COLO829 (cell line): ENCODE results near the gene PPP2R2C.

Experiments used
- DNase-seq: peaks from one replicate; pipeline ENCODE4 v3.0.0; 2012; ENCODE audit warnings: low spot score

The PPP2R2C gene

DNA sequence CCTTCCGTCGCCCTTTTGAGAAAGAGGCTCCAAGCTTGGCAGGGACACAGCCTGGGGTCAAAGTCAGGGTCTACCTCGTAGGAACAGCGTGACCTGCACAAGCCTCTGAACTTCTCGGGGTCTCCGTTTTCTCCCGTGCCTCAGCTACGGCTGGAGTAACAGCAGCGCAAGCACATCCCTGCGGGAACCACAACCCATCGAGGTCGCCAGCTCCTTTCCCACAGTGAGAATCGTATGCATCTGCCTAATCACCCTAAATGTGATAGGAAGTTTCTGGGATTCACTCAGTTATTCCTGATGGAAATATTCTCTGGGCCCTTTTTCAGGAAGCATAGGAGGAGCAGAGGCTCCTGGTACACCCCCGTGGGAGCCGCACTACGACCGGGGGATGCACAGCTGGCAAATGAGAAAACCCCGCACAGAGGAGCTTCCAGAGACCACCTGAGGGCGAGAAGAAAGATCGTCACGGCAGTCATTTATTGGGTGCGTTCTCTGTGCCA lies 24.7 kb downstream of the PPP2R2C start:
- DNase-seq, result no peak

DNA sequence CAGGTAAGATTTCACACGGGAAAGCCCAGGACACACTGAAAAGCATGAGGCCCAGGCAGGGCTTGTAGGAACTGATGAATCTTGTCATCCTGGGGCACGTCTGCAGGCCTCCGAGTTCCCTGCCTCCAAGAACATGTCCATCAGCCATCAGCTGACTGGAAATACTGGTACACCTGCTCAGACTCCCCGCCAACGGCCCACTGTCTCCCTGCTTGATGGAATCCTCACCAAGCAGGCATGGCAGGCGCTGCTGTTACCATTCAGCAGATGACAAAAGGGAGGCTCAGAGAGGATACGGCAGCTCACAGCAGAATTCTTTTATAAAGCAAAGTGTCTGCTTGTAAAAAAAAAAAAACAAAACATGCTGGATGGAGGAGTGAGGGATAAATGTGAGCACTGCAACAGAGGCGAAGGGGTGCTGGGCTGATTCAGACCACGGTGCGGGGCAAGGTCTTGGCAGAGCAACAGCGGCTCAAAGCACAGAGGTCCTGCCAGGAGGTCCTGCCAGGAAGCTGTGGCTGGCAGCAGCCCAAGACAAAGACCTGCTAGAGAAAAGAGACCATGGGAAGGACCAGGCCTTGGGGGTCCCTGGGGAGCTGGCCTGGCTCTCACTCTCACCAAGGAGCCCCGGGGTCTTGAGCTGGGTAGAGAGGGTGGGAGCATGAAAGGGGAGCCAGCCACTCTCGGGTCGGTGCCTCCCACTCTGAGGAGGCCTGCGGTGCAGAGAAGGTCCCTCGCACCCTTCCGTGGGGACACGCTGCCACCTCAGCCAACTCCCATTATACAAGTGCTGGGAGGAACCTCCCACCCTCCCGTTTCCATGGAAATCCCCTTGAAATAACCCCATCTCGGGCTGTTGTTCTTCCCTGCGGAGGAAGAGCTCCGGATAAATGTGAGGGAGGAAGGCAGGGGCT lies 25.6 kb downstream of the PPP2R2C start:
- no peak for DNase-seq

DNA sequence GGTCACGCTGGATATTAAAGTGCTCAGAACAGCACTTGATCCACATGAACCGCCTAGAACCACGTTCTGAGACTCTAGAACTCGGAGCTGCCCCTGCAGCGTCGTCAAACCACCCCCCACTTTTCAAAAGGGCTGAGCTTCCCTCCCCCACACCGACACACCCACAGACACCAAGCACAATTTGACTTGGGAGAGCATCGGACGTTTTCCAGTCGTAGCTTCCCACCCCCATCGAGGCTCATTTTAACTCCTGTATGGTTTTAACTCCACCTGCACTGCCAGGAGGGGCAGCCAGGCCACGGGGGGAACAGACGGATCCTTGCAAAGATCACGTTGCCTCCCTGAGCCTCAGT lies 26.3 kb downstream of the PPP2R2C start:
- DNase-seq, result no peak

DNA sequence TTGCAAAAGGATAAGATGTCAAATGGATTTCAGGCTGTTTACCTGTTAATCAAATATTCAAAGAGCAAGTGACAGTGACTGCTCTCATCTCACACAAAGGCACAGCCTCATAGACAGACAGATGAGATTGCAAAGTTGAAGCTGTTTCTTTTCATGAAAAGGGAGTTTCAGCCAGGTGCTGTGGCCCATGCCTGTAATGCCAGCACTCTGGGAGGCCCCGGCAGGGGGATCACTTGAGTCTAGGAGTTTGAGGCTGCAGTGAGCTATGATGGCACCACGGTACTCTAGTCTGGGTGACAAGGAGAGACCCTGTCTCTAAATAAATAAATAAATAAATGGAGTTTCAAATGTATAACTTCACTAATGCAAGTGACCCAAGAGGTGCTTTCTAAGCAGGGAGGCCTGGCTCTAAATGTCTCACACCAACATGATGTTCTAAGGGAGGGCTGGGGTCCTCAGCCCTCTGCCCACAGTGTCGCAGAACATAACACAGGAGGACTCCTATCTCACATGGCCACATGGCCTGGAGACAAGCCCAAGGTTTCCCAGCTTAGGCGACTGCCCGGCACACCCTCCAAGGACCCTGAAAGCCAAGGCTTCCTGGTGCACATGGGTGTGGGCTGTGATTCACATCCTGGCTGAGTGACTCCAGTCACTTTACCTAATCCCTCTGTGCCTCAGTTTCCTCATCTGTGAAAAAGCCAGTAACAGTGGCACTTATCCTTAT lies 26.8 kb downstream of the PPP2R2C start:
- DNase-seq, result no peak

DNA sequence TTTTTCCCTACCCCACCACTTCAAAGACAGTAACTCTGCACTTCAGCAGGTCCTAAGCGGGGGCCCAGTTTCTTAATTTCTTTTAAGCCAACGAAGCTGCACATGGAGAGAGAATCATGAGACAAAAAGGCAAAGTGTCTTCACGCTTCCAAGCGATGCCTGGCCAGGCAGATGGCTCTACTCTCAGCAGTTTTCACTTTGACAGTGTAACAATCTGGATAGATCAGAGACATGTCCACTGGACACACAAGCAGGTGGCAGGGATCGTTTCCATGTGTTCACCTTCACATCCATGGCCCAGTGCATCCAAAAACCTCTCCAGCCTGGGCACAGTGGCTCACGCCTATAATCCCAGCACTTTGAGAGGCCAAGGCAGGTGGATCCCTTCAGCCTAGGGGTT lies 27.8 kb downstream of the PPP2R2C start:
- no peak for DNase-seq

DNA sequence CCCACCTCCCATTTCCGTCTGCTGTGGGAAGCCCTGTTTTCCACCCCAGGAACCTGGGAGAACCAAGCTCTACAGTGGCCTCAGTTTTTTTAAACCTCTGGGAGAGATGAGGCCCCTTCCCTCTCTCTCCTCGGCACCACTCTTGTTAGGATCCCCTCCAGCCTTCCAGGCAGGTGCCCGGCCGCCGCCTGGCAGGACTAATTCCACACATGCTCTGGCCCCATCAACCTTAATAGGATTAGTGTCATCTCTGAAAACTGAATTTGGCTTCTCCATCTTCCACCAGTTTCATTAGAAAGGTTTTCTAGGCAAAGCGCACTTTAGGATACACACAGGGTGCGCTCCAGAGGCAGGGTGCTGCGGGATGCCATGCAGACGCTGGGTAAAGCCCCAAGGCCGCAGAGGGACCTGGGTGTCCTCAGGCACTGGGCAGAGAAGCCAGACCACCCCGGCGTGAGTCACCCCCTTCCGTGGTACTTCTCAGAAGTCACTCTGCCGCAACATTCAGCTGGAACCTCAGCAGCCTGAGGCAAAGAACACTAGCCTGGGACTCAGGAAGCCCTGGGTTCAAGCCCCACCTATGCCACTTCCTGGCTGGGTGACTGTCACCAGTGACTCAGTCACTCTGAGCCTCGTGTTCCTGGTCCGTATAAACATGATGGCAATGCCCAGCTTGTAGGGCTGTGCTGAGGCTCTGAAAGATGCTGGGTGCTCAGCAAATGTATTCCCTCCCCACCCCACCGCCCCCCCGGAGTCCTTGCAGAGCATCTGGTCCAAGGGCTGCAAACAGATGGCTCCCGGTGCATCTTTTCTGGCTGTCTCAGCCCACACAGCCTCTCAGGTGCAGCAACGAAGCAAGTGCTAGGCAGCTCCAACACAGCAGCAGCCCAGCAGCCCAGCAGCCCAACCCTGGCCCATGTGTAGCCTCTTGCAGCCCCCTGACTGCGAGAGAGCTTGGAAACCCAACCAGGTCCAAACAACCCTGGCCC lies 29.1 kb downstream of the PPP2R2C start:
- DNase-seq, result no peak

DNA sequence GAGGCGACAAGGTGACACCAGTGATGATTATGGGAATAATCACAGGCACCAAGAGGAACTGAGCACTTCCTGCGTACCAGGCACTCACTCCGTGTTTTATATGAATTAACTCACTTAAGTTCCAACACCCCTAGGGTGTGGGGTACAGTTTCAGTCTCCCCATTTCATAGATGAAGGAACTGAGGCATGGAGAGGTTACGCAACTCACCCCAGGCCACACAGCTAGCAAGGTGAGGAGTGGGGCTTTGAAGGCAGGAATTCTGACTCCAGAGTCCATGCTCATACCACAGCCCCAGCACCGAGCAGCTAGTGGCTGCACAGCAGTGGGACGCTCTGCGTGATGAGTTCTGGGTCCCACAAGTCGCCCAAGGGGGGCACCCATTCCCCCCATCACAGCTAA lies 29.9 kb downstream of the PPP2R2C start:
- no peak for DNase-seq

DNA sequence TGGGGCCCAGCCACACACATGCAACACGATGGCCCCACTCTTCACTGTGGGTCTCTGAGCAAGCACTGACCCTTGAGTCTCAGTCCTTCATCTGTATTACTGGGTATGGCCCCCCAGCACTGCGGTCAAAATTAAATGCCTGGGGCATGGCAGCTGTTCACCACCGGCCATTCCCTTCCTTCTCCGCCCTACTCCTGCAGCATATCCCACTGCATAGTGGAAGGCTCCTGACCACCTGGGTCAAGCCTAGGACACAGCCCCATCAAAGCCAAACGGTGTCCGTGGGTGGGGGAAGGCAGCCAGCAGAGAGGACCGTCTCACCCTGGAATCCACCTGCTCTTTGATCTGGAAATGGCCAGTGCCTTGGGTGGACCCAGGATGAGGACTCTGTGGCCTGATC lies 30.7 kb downstream of the PPP2R2C start:
- DNase-seq, result no peak

DNA sequence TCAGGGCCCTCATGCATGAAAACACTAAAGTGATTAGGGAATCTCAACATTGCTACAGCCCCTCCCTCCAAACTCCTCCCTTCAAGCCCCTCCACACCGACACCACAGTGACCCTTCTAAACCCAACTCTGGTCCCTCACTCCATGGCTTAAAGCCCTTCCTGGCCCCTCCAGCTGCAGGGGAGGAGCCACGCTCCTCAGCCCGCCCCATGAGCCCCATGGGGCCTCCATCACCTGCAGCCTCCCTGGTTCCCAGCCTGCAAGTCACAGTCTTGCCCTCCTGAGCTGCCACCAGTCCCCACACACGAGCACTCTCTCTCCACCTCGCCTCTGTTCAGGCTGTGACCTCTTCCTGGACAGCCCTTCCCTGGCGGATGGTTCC lies 31.2 kb downstream of the PPP2R2C start:
- no peak for DNase-seq

DNA sequence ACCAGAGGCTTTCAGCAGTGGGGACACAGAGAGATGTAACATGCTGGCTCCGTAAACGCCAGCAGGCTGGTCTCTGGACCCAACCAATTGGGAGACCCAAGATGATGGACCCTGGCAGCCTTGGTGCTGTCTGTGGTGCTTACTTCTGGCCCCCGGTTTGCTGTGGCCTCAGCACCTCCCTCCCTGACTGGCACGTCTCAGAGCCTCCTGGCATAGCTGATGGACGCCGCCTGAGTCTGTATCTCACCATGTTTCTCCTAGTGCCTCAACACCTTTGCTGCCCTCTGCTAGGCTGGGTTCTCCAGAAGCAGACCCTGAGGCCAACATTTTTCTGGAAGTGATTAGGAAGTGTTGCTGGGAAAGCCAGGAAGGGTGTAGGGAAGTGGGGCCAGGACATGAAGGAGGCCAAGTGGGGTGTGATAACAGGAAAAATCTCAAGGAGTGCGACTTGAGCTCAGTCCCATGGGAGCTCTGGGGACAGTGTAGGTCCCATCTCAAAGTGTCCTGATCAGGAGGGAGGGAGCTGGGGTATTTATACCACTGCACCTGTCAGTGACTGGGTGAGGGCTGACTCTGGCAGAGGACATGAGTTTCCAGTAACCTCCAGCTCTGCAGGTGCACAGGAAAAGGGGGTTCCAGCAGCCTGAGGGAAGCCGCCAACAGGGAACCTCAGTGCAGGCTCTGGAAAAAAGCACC lies 31.8 kb downstream of the PPP2R2C start:
- no peak for DNase-seq

DNA sequence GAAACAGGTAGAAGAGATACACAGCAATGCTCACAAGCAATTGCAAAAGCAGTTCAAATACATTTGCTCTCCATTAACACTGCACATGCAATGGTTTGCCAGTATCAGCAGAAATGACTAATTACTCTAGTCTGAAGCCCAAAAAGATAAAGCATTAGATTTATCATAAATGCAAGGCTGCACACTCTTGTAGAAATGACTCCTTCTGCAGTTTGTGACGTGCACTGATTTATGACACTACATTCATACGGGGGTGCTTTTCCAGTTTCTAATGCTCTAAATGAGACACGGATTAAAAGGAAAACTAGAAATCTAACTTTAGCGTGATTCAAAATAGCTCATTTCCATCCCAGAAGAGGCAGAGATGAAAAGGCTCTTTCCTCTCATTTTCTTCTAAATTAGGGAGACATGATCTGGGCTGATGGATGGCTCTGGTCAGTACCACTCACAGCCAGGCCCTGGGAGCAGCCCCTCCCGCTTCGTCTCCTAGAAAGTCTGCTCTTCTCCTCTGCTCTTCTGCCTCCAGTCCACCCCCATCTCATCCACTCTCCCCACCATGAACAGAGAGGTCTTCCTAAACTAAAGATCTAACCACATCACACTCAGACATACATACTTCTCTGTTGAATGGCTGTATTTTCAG lies 33.2 kb downstream of the PPP2R2C start:
- DNase-seq, result no peak

DNA sequence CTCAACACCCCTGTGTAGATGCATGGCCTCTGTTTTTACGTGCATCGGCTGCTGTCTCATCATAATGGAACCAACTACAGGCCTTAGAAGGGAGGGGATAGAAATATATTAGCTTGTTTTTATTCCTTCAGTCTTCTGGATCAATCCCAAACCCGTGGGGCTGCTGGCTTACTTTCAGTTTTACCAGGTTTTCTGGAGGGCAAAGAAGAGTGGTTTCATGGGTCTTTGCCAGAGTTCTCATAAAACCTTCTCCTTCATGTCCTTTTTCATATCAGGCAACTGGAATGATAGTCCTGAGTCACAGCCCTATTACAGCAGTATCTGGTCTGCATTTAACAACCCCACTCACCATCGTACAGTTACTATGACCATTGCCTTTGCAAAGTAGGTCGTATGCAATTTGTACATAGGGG lies 34.6 kb downstream of the PPP2R2C start:
- no peak for DNase-seq

DNA sequence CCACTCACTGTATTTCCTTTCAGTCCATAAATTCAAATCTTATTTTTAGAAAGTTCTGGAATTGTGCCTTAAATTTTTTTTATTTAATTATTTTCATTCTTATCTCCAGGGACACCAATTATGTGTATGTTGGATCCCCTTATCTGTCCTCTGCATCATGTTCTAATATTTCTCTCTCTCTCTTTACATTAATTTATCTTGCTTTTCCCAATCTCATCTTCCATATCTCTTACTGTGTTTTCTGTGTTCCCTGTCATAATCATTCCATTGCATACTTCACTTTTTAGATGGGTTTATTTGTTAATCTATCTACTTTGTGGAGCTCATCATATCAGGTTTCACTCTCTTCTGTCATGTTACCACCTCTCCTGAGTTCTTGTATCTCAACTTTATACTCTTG lies 37.4 kb downstream of the PPP2R2C start:
- DNase-seq, result no peak

DNA sequence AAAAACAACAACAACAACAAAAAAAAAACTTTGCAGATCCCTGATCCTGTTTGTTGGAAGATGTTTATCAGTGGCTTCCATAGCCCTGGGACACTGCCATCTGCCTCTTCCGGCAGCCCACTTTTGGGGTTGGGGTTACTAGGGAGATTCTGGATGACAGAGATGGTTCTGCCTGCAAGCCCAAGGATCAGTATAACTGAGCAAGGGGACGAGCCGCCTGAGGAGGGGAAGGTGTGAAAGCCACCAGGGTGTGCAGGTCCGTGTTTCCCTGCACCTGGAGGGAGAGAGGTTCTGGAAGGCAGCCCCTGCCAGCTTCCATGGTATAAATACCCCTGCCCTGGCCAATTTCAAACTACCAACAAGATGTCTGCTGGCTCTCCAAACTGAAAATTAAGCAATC lies 41.5 kb downstream of the PPP2R2C start:
- no peak for DNase-seq

DNA sequence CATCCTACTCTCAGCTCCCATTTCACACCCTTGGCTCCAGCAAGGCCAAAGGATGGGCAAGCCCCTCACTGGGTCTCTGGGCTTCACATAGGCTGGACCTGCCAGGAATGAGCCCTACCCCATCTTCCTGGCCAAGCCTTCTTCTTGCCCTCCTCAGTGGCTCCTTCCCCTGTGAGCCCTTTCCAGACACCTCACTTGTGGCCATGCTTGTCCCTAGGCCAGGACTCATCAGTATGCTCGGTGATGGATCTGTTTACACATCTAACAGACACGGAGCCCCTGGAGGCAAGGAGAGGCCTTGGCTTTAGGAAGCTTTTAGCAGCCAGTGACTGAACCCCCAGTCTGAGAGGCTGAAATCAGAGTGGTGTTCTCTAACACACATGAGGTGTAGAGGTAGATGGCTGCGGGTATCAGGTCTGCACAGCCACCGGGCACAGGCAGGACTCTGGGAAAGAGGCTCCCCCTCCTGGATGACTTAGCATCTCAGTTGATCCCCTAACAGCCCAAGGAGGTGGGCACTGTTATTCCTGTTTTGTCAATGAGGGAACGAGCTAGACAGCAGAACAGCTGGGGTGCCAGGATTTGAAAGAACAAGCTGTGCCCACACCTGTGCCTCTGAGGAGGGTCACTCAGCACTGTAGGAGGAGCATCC lies 44.8 kb downstream of the PPP2R2C start:
- no peak for DNase-seq

DNA sequence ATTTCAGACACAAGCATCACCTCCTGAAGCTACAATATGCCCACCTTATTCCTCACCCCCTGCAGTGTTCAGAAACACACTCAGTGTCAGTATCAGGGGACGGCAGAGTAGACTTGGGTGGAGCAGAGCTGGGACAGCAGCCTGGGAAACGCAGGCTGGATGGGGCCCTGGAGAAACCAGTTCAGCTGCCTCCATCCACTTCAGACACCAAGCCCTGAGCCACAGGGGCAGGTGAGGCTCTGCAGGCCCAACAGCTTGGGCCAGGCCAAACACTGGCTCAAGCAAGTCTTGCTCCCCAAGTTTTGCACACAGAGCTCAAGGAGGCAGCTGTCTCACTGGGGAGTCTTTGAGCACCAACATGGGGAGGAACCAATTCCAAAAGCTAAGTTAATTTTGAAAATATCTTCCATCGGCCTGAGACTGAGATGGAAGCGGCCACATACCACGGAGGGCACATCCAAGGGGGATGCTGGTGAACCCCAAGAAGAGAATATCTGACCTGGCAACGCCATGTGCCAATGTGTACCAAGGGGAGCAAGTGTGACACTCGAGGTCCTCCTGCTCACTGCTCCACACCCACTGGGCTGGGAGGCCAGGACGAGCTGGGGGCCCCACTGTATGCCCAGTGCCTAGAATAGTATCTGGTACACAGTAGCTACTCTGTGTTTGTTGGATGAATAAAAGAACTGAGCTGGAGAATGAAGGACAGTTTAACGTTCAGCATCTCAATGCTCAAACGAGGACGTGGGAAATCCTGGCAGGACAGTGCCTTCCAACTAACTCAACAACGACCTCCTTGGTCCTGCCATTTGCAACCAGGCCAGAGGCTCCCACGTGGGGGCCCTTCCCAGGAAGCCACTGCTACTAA lies 45.6 kb downstream of the PPP2R2C start:
- DNase-seq, result no peak

DNA sequence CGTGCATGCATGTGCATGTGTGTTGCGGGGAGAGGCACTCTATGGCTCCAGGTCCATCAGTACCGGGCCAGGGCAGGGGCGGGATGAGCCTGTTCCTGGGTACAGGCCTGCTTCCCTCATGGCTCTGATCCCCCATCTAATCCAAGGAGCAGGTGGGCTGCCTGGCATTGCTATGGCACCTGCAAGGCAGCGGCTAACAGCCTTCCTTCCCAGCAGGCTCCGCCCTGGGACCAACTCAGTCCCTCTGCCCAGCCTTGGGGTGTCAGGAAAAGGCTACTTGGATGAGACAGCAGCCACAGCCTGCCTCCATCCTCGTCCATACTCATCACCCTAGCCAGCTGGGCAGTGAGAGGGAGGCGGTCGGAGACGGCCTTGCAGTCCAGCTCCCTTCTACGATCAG lies 46.5 kb downstream of the PPP2R2C start:
- DNase-seq, result no peak

DNA sequence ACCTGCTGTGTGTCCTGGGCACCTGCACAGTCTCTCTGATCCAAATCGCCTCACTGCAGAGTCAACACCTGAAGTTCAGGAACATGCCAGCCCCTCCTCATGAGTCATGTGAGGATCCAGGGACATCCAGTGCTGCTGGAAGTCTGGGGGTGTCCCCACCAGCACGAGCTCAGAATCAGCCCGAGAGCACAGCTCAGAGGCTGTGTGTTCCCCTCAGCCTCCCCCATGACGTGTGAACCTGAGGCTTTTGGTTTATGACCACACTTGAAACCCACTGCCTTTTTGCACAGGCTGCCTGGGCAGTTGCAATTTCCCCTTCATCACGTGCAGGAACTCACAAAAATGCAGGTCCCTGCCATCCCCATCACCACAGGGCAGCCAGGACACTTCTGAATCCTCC lies 47.1 kb downstream of the PPP2R2C start:
- DNase-seq, result no peak

DNA sequence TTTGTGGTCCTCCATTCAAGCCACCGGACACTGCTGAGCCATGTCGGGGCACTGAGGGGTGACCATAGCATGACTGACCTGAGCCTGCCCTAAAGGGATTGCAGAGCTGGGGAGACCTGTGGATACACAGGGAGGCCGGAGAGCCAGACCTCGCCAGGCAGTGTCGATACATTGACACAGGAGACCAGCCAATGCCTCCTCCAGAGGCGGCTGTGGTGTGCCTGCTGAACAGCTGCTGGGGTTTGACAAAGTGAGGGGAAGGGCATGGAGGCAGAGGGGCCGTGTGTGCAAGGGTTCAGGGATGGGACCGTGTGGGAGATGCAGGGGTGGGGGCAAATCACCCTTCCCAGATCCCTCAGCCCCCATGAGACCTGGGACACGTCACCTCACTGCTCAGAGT lies 48.0 kb downstream of the PPP2R2C start:
- DNase-seq, result no peak

DNA sequence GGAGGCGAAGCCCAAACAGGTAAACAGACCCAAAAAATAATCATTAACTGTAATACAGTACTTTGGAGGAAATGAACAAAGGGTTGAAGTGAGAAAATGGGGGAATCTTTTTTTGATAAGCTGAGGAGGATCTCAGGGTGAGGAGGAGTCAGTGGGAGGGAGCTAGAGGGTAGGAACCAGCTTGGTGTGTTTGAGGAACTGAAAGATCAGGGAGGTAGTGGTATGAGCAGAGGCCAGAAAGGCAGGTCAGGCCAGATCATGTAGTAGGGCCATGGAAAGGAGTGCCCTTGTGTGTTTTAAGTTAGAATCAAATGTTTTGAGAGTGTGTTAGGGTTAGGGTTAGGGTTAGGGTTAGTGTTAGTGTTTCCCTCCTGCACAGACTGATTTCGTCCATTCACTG lies 48.8 kb downstream of the PPP2R2C start:
- no peak for DNase-seq
